HL-60/S4 treated with phorbol 12-myristate 13-acetate at 8.2 ng/mL for 4 days and 3 days (cell line): Measurements from ENCODE around the gene SPAG16.

Experiments used
- in situ Hi-C: fragments of 300-500 bp; cut with MboI; formaldehyde crosslinking; loops from 2 replicates; pipeline ENCODE4 v1.15.0; 2022; ENCODE audit warnings: low sequenced_read_pairs

SPAG16 gene

DNA sequence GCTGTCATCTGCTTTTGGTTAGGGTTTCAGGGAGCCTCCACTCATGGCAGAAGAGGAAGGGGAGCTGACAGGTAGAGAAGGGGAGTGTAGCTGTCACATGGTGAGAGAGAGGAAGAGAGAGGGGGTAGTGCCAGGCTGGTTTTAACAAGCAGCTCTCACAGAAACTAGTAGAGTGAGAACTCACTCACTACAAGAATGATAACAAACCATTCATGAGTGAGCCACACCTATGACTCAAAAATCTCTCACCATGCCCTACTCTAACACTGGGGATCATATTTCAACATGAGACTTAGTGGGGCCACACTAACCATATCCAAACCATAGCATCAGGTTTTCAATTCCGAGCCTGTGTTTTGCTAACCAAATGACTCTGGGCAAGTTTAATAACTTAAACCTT is 851.7 kb downstream of the SPAG16 start:
- in situ Hi-C loops: no loop called here

DNA sequence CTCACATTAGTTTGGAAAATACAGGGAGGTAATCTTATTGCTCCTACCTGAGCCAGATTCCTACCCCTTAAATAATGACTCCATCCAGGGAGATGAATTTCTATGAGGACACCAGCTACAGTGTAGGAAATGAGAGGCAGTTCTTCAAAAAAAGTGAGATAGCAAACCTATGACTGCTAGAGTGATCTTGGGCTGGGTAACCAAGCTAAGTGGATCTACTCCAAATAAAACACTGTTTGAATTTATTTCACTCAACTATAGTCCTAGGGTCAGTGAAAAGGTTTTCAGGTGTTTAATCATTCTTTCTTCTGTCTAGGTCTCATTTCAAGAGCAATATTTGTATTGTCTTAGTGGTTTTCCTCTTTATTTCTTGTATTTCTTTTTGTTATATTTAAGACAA is 854.5 kb downstream of the SPAG16 start:
- in situ Hi-C loops: no loop called here

DNA sequence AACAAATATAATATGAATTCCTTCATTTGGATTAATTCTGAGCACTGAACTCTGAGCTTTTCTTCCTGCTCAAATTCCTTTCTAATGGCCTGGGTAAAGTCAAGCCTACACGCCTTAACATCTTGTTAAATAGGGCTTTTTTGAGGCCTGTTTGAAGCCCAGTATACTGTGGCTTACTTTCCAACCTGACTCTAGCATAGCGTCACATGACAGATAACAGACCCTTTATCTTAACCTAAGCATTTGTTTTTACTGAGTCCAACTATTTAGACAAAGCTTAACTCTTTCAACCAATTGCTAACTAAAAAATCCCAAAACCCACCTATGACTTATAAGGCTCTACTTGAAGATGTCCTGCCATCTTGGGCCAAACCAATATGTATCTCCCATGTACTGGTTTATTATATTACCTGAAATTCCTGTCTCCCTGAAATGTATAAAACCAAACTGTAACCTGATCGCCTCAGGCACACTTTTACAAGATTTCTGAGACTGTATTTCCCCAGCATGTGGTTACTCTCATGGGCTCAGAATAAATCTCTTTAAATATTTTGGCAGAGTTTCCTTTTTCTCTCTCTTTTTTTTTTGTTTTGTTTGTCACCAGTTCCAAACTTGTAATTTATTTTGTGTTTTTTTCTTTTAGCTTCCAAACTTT is 855.5 kb downstream of the SPAG16 start:
- in situ Hi-C loops: no loop called here

DNA sequence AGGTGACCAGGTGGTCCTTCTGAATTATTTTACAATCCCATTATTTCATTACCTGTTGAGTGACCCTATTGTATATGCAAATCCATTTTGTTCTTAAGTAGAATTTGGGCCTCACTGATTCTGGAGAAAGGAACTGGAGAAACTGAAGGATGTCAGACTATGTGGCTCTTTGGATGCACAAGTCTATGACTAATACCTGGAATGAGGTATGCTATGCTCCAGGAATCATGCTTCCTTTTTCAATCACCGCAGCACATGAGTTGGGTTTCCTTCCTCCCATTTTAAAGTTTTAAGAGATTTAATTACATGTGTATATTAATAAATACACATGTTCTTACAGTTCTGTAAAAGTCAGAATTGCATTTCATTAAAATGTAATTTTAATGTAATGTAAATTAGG is 872.7 kb downstream of the SPAG16 start:
- in situ Hi-C loops: no loop called here

DNA sequence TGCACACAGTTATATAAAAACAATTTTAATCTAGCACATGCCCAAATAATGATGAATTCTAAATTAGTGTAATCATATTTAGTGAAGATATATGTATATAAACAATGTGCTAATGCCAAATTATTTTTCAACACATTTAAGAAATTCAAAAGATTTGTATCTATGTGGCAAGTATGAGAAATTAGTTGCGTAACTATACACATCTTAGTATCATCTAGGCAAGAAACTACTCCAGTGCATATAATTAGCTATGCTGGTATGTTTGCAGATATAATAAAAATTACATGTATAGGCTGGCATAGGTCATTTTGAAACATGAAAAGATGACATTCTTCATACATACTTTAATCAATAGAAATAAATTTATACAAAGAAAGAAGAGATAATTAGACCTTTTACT is 874.6 kb downstream of the SPAG16 start:
- in situ Hi-C loops: no loop called here

DNA sequence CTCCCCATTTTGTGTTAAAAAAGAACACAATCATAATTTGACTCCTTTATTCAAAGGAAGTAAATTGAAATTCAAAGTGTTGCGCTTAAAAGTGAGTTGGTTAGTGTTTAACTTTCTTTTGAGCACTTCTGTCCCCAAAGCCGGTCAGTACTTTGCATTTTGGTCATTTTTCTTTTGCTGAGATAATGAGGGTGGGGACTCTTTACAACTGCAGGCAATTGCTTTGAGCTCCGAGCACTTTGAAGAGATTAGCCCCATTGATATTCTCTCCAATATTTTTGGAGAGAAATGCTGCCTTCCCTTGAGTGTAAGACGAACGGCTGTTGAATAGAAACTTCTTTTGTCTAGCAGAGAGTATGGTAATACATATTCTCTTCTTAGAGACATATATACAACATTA is 885.0 kb downstream of the SPAG16 start:
- in situ Hi-C loops: no loop called here

DNA sequence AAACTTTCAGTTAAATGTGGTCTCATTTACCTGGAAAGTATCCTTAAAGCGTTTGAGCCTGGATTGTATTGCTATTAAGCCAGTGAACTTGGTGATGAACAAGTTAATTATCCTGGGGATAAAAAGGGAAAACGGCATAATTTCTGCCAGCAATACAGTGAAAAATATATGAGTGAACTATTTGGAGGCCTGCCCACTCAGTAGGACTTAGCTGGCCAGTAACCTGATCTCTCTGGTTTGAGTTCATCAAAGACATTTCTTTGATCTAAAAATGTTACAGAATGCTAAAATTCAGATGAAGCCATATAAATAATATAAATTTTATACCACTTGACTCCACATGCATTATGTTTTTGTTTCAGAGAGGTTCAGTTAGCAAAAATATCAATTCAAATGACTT is 885.5 kb downstream of the SPAG16 start:
- in situ Hi-C loops: no loop called here

DNA sequence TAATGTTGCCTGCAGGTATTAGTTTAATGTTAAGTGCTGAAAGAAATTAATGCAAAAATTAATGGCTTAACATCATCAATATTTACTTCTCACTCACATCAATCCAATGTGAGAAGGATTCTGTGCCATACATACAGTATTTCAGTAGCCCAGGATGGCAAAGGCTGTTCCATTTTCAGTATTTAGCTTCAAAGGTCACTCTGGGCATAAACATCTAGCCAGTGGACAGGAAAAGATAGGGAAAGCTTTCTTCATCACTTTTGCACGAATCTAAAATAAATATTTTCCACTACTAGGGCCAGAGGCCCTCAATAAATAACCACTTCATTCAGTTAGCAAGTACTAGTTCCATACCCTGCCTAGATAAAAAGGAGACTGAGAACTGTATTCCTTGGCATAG is 890.3 kb downstream of the SPAG16 start:
- in situ Hi-C loops: no loop called here

DNA sequence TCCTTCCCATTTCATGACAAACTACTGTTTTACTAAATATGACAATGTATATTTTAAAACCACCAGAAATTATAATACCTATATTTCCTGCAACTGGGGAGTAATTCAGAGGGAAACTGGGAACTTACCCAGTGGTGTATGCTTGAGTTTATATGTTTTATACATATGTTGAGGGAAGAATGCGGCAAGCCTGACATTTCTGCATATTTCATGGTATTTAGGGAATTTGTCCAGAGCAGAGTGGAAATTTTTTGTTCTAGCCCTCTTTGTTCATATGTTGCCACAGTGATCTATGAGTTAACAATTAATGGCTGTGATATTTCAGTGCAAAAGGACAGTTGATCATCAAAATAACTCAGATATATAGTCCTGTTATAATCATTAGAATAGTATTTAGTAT is 895.8 kb downstream of the SPAG16 start:
- in situ Hi-C loops: no loop called here

DNA sequence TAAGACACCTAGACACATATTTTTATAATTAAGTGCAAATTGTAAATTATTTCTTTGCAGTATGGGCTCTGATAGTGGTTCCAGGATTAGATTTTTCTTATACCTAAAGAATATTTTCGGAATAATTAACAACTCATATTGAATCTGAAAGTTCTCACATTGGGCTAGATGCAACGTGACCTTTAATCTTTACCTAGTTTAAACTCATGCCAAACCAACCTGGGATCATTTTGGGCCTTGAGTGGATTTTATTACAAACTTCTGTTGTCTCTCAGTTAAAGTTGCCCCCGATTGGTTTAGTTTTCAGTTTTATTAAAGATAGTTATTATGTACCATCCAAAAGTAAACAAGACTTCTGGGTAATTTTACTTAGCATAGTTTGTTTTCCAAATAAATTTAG is 896.4 kb downstream of the SPAG16 start:
- in situ Hi-C loops: no loop called here

DNA sequence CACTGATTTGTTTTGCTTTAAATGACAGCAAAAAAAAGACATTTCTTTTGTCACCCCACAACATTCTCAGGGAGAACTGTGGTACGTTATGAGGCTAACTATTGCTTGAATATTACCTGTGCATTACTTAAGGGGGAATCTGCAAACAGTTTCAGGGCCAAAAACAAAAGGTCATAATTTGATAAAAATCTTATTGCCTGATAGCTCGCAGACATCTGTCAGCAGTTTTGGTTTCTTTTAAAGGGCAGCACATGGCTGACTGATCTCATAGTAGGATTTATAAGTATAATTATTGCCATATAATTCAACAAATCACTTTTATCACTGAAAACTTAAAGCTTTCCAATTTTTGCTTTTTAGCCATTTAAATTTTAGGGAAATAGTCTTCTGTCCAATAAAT is 900.2 kb downstream of the SPAG16 start:
- in situ Hi-C loops: no loop called here

DNA sequence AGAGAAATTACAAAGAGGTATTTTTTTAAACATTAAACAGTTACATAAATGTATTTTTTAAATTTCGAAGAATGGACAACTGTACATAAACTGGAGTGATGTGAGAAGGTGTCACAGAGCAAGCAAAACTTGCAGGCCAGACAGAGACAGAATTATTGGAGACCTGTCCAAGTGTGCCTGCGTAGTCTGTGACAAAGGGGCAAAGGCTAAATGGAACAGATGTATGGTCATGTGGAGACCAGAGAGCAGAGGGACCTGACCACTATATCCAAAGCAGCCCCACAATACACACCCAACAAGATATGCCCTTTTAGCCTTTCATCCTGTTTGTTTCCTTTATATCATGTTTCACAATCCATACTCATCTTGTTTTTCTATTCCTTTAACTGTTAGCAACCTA is 901.3 kb downstream of the SPAG16 start:
- in situ Hi-C loops: no loop called here

DNA sequence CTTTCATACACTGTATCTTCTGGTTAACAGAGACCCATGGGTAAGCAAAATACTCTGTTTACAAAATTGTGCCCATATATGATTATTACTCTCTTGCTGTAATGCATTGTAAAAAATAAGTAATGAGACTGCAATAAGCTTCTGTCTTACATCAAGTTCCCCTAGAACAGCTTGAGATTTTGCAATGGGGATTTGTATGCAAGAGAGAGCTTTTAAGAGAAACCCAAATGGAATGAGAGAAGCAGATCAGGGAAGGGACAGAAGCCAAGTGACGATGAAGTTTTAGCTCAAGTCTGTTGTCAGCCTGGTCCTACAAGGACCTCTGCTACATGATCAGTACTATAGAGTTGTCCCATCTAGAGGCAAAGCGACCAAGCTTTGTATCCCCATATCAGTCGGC is 908.4 kb downstream of the SPAG16 start:
- in situ Hi-C loops: no loop called here

DNA sequence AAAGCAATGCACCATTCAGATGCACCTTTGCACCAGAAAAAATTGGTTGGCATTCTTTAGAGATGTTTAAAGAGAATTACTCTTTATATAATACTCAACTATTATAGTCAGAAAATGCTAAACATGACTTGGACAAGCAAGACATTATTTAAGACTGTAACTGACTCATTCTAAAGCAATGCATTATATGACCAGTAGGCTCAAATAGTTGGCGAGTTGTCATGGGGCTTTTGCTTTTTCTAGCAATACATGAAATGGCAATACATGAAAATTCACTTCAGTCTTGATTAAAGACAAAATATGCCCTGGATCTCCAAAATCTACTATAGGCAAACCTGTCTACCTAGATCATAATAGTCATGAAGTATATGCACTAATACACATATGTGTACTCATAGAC is 909.7 kb downstream of the SPAG16 start:
- in situ Hi-C loops: no loop called here

DNA sequence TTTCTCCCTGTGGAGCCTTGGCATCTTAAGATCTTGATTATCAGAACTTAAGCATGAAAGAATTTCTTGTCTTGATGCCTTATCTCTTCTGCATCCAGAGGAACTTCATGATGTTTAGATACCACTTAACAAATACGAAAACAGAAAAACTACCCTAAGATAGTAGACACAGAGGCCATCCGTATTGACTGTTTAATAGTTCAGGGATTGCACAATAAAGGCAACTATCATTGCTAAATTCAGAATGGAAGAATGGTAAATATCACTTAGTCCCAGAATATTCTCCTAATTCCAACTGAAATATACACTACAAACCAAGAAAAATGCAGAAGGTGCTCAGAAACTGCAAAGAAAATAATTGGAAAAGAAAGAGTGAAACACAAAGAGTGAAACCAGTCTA is 912.0 kb downstream of the SPAG16 start:
- in situ Hi-C loops: no loop called here

DNA sequence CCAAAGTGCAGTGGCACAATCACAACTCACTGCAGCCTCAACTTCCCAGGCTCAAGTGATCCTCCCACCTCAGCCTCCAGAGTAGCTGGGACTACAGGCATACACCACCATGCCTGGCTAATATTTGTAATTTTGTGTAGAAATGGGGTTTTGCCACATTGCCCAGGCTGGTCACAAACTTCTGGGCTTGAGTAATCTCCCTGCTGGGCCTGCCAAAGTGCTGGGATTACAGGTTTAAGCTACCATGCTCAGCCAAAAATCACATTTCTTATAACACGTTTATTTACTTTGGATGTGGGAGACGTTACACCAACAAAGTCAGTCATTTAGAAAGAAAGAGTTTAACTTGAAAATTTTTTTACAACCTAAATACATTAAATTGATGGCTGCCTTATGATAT is 917.6 kb downstream of the SPAG16 start:
- in situ Hi-C loops: no loop called here

DNA sequence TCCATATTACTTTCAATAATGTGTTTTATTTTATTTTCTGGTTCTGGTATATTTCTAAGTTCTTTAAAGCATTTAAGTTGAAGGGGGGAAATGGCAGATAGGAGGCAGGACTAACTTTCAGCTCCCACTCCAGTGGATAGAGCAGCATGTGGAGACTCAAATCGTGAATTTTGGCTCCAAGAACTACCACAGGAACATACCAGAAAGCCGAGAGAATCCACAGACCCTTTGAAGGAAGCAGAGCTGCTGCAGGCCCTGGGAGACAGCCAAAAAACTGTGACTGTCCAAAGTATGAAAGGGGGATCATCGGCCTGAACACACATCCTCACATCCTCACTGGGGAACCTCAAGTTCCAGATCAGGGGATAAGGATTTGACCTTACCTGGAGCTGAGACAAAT is 919.0 kb downstream of the SPAG16 start:
- in situ Hi-C loops: no loop called here

DNA sequence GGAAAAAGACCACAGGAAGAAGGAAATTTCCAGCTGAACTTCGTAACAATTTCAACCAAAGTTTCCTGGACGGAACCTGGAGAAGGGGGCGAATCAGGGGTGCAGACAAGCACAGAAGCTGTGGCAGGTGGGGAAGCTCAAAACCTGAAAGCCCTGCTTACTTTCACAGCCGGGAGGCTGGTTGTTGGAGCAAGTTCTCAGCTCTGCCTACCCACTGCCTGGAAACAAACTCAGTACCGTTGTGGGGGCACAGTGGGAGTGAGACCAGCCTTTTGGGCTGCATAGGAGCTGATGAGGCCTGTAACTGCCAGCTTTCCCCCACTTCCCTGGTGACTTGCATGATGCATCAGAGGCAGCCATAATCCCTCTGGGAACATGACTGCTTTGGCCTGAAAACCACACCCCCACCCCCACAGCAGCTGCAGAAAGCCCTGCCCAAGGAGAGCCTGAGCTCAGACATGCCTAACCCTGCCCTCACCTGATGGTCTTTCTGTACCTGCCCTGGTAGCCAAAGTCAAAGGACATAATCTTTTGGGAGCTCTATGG is 919.6 kb downstream of the SPAG16 start:
- in situ Hi-C loops: no loop called here

DNA sequence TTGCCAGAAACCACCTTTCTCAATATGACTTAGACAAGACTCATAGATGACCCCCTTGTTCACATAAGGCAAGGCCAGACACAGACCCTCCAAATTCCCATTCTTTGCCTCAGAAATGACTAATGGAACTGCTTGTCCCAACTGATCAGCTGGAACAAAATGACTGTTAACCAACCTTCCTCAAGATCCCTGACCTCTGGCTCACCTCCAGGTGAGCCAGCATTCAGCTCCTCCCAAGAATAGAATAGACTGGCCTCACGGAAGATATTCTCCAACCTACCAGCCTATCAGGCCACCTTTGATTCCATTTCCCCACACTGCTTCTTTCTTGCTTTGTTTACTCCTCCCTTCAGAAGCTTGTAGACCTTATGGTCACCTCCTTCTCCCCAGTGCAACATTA is 930.8 kb downstream of the SPAG16 start:
- in situ Hi-C loops: no loop called here

DNA sequence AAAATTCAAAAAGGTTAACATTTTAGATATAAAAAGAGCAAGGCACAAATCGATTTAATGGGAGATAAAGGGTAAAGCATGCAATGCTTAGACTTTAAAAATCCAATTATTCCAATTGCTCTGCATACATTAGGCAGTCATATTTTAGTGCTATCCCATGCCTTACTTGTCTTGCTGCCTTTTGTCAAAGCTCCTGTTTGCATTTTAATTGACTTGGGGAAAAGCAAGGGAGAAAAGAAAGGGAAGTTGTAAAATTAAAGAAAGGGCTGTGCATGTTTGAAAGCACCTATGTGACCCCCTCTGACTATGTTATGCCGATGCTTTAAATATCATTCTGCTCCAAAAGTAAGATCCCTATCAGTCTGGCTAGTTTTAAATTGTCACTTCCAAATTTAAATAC is 932.9 kb downstream of the SPAG16 start:
- in situ Hi-C loops: no loop called here

DNA sequence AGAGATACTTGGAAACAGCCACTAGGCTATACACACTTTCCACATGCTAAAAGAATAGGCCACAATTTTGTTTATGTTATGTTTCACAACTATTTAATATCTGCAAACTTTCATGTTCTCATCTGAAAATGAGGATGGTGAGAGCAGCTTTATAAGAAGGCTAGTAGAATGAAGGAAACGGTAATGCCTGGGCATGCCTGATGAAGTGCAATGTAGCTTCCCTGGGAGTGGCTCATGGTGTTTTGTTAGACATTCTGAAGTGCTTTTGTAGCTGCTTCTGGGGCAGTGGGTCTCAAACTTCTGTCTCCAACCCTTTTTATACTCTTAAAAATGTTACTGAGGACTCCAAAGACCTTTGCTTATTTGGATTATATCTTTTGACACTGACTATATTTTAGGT is 933.3 kb downstream of the SPAG16 start:
- in situ Hi-C loops: no loop called here

DNA sequence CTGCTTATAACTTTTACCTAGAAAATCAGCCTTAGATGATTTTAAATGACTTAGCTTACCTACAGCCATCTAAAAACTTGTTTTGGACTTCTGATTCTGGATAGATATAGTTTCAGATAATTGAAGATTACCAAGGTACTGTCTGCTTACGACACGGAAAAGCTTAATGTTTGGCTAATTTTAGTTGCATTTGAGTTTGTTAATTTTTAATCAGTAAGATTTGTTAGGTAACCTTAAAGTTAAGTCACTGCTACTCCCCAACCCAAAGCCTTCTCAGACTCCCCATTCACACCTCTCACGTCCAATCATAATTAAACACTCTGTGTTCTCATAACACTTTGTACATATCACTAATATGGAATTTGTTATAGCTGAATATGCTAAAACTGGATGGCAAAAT is 936.0 kb downstream of the SPAG16 start:
- in situ Hi-C loops: no loop called here

DNA sequence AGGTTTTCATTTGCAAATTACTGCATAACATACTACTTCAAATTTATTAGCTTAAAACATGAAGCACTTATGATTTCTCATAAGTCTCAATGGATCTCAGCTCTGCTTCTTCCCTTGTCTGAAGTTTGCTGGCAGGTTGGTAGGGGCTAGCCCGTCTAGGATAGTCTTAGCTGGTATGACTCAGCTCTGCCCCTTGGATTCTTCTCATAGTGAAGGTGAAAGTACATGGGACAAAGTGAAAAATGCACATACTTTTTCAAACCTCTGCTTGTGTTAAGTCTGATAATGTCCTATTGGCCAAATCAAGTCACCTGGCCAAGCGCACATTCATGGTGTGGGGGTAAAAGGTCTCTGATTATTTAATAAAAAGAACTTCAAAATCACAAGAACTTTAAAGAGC is 941.8 kb downstream of the SPAG16 start:
- in situ Hi-C loops: no loop called here
